HG03103 (cell line): Measurements from ENCODE around the gene BSG.

Experiments
- ATAC-seq: cut with Tn5 transposase; IDR thresholded peaks from one replicate; pipeline ENCODE4 v1.9.1; 2021; ENCODE audit warnings: low read depth; ENCODE audit not compliant: unreplicated experiment

The BSG gene

DNA sequence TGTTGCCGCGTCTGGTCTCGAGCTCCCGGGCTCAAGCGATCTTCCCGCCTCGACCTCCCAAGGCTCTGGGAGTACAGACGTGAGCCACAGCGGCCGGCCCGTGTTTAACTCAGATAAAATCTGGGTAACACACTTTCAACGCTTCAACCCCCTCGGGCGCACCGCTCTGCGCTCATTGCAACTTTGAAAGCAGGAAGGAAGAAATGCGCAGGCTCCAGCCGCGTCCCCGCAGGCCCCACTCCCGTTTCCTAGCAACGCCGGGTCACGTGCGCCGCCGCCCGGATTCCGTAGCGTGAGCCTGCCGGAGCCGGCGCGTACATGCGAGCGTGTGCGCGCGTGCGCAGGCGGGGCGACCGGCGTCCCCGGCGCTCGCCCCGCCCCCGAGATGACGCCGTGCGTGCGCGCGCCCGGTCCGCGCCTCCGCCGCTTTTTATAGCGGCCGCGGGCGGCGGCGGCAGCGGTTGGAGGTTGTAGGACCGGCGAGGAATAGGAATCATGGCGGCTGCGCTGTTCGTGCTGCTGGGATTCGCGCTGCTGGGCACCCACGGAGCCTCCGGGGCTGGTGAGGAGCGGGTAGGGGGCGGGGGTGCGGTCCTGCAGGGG lies at the start of gene BSG:
Gene BSG (plus strand): TSS at position 457 of the 603 bp plus-strand sequence. CDS start 39 bp downstream, at position 496.
- peak; percentile 69 for ATAC-seq

DNA sequence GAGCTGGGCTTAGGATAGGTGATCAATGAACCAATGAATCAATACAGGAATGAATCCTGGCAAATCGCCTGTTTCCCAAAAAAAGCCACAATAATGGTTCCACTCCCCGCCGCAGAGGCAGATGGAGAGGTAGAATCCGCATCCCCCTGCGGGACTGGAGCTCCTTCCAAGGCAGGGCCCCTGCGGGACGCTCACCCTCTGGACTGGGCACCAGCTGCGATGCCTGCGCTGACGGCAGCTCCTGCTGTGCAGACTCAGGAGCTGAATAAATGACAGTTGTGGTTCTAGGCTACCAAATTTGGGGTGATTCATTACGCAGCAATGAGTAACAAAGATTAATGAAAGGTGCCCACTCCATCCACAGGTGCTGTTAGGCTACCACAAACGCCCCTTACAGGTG lies 49.7 kb upstream of the BSG start:
- no peak for ATAC-seq

- no peak for ATAC-seq
These were observed 48.2 kb upstream of the BSG start for GRCh38 chr19:524062-524674.

- no peak for ATAC-seq
These were observed 47.4 kb upstream of the BSG start for GRCh38 chr19:525029-525428.

DNA sequence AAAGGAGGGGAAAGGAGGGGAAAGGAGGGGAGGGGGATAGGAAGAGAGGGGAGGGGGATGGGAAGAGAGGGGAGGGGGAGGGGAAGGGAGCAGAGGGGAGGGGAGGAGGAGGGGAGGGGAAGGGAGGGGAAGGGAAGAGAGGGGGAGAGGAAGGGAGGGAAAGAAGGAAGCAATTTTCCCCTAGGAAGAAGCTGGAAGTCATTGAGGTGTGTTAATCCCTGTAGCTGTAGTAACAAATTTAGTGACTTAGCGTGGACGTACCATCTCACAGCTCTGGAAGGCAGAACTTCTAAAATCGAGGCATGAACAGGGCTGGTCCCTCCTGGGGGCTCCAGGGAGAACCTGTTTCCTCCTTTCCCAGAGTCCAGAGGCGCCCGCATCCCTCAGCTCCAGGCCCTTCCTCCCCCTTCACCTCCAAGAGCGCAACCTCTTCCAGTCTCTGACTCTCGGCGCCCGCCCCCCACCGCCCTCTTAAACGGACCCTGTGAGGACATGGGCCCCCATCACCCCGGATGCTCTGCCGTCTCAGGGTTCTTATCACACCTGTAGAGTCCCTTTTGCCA lies 46.5 kb upstream of the BSG start:
- ATAC-seq = no peak

GRCh38 chr19:530134-531008 lies 42.0 kb upstream of the BSG start:
- no peak for ATAC-seq

DNA sequence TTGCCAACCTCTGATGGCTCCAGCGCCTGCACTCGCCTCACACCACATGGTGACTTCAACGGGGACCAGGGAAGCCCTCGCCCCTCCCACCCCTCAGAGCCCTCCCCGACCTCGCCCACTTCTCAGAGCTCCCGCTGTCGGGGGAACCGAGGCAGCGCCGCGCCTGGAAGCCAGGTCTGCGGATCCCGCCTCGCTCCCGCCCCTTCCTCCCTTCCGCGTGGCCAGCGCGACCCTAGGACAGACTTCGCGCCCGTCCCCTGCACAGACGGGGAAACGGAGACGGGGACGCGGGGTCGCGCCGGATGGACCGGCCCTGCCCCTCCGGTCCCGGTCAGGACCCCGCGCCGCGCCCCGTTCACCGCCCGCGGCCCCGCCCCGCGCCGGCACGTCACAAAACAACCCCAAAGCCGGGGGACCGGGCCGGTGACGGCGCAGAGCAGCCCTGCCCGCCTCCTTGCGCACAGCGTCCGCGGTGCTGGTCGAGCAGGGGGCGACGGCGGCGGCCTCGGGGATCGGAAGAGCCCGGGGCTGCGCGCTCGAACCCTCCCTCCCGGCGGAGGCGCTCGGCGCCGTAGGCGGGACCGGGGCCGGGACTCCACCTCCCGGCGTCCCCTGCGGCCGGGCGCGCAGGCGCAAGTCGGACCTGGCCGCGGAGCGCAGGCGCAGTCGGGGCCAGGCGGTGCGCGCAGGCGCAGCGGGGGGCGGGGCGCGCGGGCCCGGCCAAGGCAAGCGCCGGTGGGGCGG lies 41.2 kb upstream of the BSG start:
- ATAC-seq = peak; percentile 53

DNA sequence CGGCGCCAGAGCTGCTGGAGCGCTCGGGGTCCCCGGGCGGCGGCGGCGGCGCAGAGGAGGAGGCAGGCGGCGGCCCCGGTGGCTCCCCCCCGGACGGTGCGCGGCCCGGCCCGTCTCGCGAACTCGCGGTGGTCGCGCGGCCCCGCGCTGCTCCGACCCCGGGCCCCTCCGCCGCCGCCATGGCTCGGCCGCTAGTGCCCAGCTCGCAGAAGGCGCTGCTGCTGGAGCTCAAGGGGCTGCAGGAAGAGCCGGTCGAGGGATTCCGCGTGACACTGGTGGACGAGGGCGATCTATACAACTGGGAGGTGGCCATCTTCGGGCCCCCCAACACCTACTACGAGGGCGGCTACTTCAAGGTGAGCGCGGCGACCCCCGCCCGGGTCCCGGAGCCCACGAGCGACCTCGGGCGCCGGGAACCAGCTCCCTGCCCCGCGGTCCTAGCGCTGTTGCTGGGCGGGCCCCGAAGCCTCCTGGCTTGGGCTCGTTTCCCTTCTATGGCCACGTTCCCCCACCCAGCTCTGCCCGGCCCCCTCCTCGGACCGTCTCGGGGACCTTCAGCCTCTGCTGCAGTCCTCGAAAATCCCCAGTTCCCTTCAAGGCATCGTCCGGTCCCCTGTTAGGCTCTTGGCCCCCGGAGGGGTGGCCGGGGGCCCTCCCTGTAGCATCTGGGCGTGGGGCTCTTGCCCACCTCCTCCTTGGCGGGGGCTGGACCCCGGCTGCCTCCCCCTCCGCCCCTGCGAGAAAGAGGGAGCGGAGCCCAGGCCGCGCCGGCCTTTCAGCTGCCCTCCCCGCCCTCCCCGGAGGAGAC lies 40.4 kb upstream of the BSG start, which contains the start of gene CDC34:
Gene CDC34 (plus strand): TSS at position 8 of the 808 bp plus-strand sequence. CDS start 172 bp downstream, at position 180.
- ATAC-seq = peak; percentile 3

- no peak for ATAC-seq
These were observed 39.6 kb upstream of the BSG start for GRCh38 chr19:532561-533363.

GRCh38 chr19:533364-534058 lies 38.9 kb upstream of the BSG start:
- ATAC-seq = no peak

DNA sequence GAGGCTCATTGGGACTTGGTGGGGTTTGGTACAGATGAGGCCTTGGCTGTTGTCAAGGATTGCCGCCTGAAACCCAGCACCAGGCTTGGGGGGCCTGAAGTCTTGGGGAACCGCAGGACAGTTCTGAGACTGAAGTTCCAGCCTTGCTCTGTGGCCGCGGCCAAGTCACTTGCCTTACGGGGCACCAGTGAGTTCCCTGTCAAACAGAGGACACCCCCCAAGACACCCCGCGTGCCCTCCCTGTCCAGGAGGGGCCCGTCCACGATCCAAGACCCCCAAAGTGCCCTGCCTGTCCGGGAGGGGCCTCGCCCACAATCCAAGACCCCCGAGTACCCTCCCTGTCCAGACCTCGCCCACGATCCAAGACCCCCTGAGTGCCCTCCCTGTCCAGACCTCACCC lies 38.3 kb upstream of the BSG start:
- no peak for ATAC-seq

- ATAC-seq = no peak
These were observed 37.2 kb upstream of the BSG start for GRCh38 chr19:535017-535835.

DNA sequence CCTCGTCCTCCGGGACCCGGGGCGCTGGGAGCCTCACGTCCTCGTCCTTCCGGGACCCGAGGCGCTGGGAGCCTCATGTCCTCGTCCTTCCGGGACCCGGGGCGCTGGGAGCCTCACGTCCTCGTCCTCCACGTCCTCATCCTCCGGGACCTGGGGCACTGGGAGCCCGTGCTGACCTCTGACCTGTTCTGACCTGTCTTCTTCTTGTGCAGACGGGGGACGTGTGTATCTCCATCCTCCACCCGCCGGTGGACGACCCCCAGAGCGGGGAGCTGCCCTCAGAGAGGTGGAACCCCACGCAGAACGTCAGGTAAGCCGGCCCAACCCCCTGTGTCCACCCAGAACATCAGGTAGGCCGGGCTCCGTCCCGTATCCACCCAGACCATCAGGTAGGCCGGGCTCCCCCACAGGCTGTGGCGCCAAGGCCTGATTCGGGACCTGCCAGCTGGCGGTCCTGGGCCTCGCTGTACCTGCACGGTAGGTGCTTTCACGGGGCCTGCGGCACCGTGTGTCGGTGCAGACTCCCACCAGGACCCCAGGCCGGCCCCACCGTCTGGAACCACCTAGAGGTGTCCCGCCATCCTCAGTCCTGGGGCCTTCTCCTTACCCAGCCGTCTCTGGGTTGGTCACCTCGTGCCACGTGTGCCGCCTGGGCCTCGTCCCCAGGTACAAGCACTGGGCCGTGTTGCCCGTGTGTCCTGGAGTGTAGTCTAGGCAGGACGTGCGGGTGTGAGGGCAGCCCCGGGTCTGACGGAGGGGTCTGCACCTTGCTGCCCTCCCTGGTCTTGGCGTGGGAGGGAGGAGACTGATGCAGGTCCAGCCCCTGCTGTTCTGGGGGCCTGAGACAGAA lies 36.1 kb upstream of the BSG start:
- ATAC-seq = no peak

DNA sequence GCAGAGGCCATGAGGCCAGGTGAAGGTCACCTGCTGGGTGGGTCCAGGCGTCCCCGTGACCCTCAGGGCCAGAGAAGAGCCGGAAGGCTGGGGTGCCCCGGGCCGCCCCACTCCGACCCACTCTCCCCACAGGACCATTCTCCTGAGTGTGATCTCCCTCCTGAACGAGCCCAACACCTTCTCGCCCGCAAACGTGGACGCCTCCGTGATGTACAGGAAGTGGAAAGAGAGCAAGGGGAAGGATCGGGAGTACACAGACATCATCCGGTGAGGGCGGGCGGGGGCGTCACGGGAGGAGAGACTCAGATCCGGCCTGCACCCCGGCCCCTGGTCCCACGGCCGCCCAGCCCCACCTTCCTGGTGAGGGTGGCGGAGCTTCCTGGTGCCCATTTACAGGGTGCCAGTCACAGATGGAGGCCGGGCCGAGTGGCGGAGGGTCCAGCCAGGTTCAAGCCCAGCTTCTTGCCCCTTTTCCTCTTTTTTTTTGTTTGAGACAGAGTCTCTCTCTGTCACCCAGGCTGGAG lies 35.5 kb upstream of the BSG start:
- no peak for ATAC-seq

- no peak for ATAC-seq
These were observed 33.6 kb upstream of the BSG start for GRCh38 chr19:538641-539428.
